ENCODE results near the gene MMP21.

DNA sequence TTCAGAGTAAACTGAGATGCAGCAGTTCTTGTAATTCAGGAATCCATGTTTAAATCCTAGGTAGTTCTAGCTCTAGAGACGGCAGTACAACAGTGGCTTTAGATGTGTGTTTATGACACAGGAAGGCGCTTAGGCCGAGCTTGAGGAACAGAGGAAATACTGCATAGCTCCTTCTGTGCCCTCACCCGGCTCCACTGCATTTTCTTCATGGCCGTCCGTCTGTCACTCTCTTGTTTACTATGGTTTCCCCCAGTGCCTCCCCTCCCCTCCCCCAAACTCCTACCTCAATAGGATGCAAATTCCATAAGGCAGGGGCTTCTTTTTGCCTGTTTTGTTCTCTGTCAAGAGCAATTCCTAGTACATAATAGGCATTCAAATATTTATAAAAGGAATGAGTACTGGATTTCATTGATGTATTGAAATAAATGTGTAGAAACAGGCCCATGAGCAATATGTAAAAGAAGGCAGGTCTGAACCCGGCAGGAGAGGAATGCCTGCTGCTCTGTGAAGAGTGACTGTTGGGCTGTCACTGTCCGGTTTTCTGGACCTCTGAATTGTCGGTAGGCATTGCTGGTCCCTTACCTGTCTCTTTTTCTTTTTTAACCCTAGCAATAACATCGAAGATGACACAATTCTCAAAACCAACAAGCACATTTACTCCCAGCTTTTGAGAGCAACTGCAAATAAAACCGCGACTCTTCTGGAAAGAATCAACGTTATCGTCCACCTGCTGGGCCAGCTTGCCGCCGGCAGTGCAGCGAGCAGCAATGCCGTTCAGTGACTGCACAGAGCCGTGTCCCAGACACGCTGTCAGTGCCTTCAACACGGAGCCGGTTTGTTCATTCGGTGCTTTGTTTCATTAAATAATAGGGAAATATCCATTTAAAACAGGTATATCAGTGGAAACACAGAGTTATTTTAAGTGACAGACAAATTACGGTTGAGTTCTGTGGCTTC is 12.7 kb downstream of the MMP21 start:
- TF ChIP-seq, protein P1, sequence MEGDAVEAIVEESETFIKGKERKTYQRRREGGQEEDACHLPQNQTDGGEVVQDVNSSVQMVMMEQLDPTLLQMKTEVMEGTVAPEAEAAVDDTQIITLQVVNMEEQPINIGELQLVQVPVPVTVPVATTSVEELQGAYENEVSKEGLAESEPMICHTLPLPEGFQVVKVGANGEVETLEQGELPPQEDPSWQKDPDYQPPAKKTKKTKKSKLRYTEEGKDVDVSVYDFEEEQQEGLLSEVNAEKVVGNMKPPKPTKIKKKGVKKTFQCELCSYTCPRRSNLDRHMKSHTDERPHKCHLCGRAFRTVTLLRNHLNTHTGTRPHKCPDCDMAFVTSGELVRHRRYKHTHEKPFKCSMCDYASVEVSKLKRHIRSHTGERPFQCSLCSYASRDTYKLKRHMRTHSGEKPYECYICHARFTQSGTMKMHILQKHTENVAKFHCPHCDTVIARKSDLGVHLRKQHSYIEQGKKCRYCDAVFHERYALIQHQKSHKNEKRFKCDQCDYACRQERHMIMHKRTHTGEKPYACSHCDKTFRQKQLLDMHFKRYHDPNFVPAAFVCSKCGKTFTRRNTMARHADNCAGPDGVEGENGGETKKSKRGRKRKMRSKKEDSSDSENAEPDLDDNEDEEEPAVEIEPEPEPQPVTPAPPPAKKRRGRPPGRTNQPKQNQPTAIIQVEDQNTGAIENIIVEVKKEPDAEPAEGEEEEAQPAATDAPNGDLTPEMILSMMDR (IDR thresholded peaks at IDR 0.05) = no peak
- no peak for TF ChIP-seq POLR2AphosphoS5 (IDR thresholded peaks at IDR 0.05; ENCODE audit: insufficient read depth in 1 of 2, low read depth in 1 of 2)
